Stimulated activated naive CD8-positive, alpha-beta T cell treated with anti-CD3 and anti-CD28 coated beads, Interleukin-15, amount 100 ng/mL, for 72 hours (primary cell): ENCODE results near the gene NTN3.

ENCODE experiments used
- ATAC-seq: fragments of 150-1000 bp; cut with Tn5 transposase; 2 replicates; pipeline ENCODE4 v1.10.0; 2021; ENCODE audit warnings: mild to moderate bottlenecking, moderate library complexity
- DNase-seq, 2 donors: peaks; one replicate each; pipeline ENCODE4 v3.0.0; 2021 to 2022
- H3K27ac Mint-ChIP-seq, 2 donors: one replicate each; pipeline ENCODE4 v1.8.0; 2022; ENCODE audit warnings: mild to moderate bottlenecking in 2 of 2, mixed read lengths in 2 of 2, moderate library complexity in 2 of 2
- H3K27me3 Mint-ChIP-seq: one replicate; pipeline ENCODE4 v1.8.0; 2022; ENCODE audit warnings: mixed read lengths
- H3K4me1 Mint-ChIP-seq: one replicate; pipeline ENCODE4 v1.8.0; 2022; ENCODE audit warnings: mild to moderate bottlenecking, mixed read lengths
- H3K4me3 Mint-ChIP-seq, 2 donors: one replicate each; pipeline ENCODE4 v1.8.0; 2022; ENCODE audit warnings: mild to moderate bottlenecking in 2 of 2, mixed read lengths in 2 of 2, moderate library complexity in 1 of 2
- H3K9me3 Mint-ChIP-seq, 2 donors: one replicate each; pipeline ENCODE4 v1.8.0; 2022; ENCODE audit warnings: mixed read lengths in 2 of 2

Gene NTN3

GRCh38 chr16:2516391-2517240 is 45.5 kb downstream of the NTN3 start:
- no peaks in the 10 kb centered on the region for H3K27me3 Mint-ChIP-seq
- H3K4me1 Mint-ChIP-seq: peaks cover 81% of the 10 kb centered on the region

GRCh38 chr16:2517954-2518605 is 47.0 kb downstream of the NTN3 start:
- no peak overlapping the region for H3K4me3 Mint-ChIP-seq
- no peaks in the 10 kb centered on the region for H3K9me3 Mint-ChIP-seq
- DNase-seq (no peak), ATAC-seq (no peak)
- peak overlapping the region in 1 of 2 donors; percentile 71 for H3K27ac Mint-ChIP-seq
- peaks cover 73% of the 10 kb centered on the region for H3K4me1 Mint-ChIP-seq
- H3K27me3 Mint-ChIP-seq: no peaks in the 10 kb centered on the region

More at GRCh38 chr16:2516391-2517240, 45.5 kb downstream of the NTN3 start:
- ATAC-seq: no peak
- Mint-ChIP-seq H3K9me3 (no peaks in the 10 kb centered on the region), H3K4me3 (peak overlapping the region; percentile 95 to 96), H3K27ac (peak overlapping the region; percentile 51 to 85)
- no peak for DNase-seq

GRCh38 chr16:2518823-2519710 is 48.0 kb downstream of the NTN3 start:
- no peaks in the 10 kb centered on the region for H3K9me3 Mint-ChIP-seq
- H3K27me3 Mint-ChIP-seq: no peaks in the 10 kb centered on the region
- DNase-seq (no peak), ATAC-seq (no peak)
- peak overlapping the region; percentile 79 to 89 for H3K27ac Mint-ChIP-seq
- H3K4me3 Mint-ChIP-seq: peak overlapping the region; percentile 80 to 82
- peaks cover 77% of the 10 kb centered on the region for H3K4me1 Mint-ChIP-seq

GRCh38 chr16:2519711-2520080 is 48.6 kb downstream of the NTN3 start:
- H3K4me1 Mint-ChIP-seq: peaks cover 80% of the 10 kb centered on the region
- H3K4me3 Mint-ChIP-seq: peak overlapping the region; percentile 80 to 82
- H3K27me3 Mint-ChIP-seq: no peaks in the 10 kb centered on the region
- H3K9me3 Mint-ChIP-seq: no peaks in the 10 kb centered on the region
- no peak for DNase-seq
- H3K27ac Mint-ChIP-seq: peak overlapping the region; percentile 87 to 95
- no peak for ATAC-seq

GRCh38 chr16:2520097-2520783 is 49.1 kb downstream of the NTN3 start, which contains the start of gene AMDHD2:
AMDHD2 (plus strand) TSS chr16:2520371; CDS start chr16:2520459, 88 bp downstream.
- H3K27me3 Mint-ChIP-seq: no peaks in the 10 kb centered on the region
- DNase-seq: peak; percentile 85 to 89
- H3K27ac Mint-ChIP-seq: peak within 1 kb of the TSS; percentile 92 to 96
- peak within 1 kb of the TSS; percentile 82 to 92 for H3K4me3 Mint-ChIP-seq
- H3K4me1 Mint-ChIP-seq: peaks cover 75% of the 10 kb centered on the region
- H3K9me3 Mint-ChIP-seq: no peaks in the 10 kb centered on the region
- ATAC-seq: peak; percentile 83

- Mint-ChIP-seq H3K4me3 (peak overlapping the region; percentile 82 to 92), H3K27ac (peak overlapping the region; percentile 92 to 96), H3K4me1 (peaks cover 68% of the 10 kb centered on the region), H3K9me3 (no peaks in the 10 kb centered on the region), H3K27me3 (no peaks in the 10 kb centered on the region)
- DNase-seq (peak in 1 of 2 donors; percentile 57), ATAC-seq (peak; percentile 76)
These were observed 49.9 kb downstream of the NTN3 start for GRCh38 chr16:2520784-2521531.
